ENCODE results near the gene BCL2L12. TPM values are rescaled to one million over a fixed set of nuclear protein-coding genes. Genes with fewer than 3 reads are reported as not detected.

Gene BCL2L12
- total and polyA plus RNA-seq, 2 donors (not counting 3 experiments of a cell fraction or from before 2014, with no cell fraction given): 49.8 to 58.5 TPM

DNA sequence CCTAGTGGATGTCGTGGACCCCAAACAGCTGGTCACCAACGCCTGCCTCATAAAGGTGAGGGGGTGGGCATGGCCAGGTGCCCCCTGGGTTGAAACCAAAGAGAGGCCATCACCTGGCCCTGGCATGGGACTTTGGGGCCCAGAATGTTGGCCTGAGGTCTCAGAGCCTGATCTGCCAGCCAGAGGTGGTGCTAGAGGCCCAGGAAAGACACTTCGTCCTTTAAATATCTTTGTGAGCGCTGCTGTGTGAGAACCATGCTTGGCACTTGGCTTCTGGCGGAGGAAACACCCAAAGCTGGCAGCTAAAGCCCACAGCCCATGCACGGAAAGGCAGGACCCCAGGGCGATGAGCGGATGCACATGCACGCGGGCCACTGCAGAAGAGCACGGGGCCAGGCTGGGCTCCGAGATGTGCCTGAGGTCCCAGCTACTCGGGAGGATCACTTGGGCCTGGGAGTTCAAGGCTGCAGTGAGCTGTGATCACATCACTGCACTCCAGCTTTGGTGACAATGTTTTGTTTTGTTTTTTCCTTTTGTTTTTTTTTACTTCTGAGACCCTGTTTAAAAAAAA is 19.3 kb downstream of the BCL2L12 start:
- H3K79me2 ChIP-seq (ENCODE audit: control insufficient read depth, insufficient read depth, low read length): peaks cover 19% of the 10 kb centered on the region
- H3K9me3 ChIP-seq (replicated peaks; ENCODE audit: control insufficient read depth, insufficient read depth, low read length): no peaks in the 10 kb centered on the region
- intact Hi-C loops (cut with micrococcal nuclease) (loop anchor here (5.0 kb wide), 1 partner anchor 122 kb away; no protein-coding TSS in a partner anchor), dilution Hi-C loops (cut with MboI; ENCODE audit: extremely low pct_ligation_motif_present, low sequenced_read_pairs) (no loop called here)
- DNase-seq (ENCODE audit: low read depth, low spot score): no peak
- H4K20me1 ChIP-seq (replicated peaks; ENCODE audit: control insufficient read depth, extremely low read depth, insufficient read depth, low read length): no peaks in the 10 kb centered on the region
- no peak overlapping the region for H2AFZ ChIP-seq (ENCODE audit: low read depth, low read length)
- peaks cover 8 to 34% of the 10 kb centered on the region in 2 experiments for H3K36me3 ChIP-seq (ENCODE audit: control insufficient read depth in 2 of 2, extremely low read depth in 1 of 2, insufficient read depth in 2 of 2, low read length in 2 of 2)
- H3K4me1 ChIP-seq (ENCODE audit: control insufficient read depth, extremely low read depth, insufficient read depth, low read length): peaks cover 36% of the 10 kb centered on the region
- no peaks in the 10 kb centered on the region for H3K9me1 ChIP-seq (replicated peaks; ENCODE audit: control insufficient read depth, extremely low read depth, insufficient read depth, low read length)
- H3K4me2 ChIP-seq (ENCODE audit: insufficient read depth, low read length): no peak overlapping the region
- TF ChIP-seq FOS (IDR thresholded peaks at IDR 0.05; ENCODE audit: borderline replicate concordance, insufficient read depth, low read length): no peak
- no peak for TF ChIP-seq JUN (IDR thresholded peaks at IDR 0.05; ENCODE audit: borderline replicate concordance, insufficient read depth, insufficient read length, low read depth)
- TF ChIP-seq, protein P1, sequence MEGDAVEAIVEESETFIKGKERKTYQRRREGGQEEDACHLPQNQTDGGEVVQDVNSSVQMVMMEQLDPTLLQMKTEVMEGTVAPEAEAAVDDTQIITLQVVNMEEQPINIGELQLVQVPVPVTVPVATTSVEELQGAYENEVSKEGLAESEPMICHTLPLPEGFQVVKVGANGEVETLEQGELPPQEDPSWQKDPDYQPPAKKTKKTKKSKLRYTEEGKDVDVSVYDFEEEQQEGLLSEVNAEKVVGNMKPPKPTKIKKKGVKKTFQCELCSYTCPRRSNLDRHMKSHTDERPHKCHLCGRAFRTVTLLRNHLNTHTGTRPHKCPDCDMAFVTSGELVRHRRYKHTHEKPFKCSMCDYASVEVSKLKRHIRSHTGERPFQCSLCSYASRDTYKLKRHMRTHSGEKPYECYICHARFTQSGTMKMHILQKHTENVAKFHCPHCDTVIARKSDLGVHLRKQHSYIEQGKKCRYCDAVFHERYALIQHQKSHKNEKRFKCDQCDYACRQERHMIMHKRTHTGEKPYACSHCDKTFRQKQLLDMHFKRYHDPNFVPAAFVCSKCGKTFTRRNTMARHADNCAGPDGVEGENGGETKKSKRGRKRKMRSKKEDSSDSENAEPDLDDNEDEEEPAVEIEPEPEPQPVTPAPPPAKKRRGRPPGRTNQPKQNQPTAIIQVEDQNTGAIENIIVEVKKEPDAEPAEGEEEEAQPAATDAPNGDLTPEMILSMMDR (IDR thresholded peaks at IDR 0.05; ENCODE audit: extremely low read depth in 1 of 2, insufficient read depth in 1 of 2, low read depth in 1 of 2, low read length in 2 of 2): no peak
- TF ChIP-seq MYC (IDR thresholded peaks at IDR 0.05; ENCODE audit: low read depth, low read length): no peak
- TF ChIP-seq GATA2 (IDR thresholded peaks at IDR 0.05; ENCODE audit: insufficient read depth, insufficient read length, low read depth, low read length): no peak
- TF ChIP-seq POLR2AphosphoS5 (IDR thresholded peaks at IDR 0.05; ENCODE audit: insufficient read depth, low read depth, low read length): no peak
- no peak for TF ChIP-seq MAX (IDR thresholded peaks at IDR 0.05; ENCODE audit: insufficient read depth, insufficient read length)
- no peak for TF ChIP-seq POLR2A (IDR thresholded peaks at IDR 0.05; ENCODE audit: low read depth, low read length)
- no peak overlapping the region for H3K27ac ChIP-seq (ENCODE audit: insufficient read depth, low read depth, low read length)
- H3K4me3 ChIP-seq (replicated peaks in 1 of 3; ENCODE audit: insufficient read depth in 1 of 3, low read depth in 1 of 3, low read length in 3 of 3): no peak overlapping the region
- CTCF ChIA-PET: interaction anchor here (1.0 kb wide), 1 partner anchor 13 kb away, joined by 3 read pairs; no protein-coding TSS in a partner anchor
- H3K27me3 ChIP-seq (ENCODE audit: control insufficient read depth in 2 of 2, insufficient read depth in 2 of 2, low read length in 2 of 2): no peaks in the 10 kb centered on the region
- no peak for FAIRE-seq
- H3K9ac ChIP-seq (replicated peaks; ENCODE audit: extremely low read depth, insufficient read depth, low read length): no peak overlapping the region
- POLR2A ChIA-PET: no interaction called here
- BruUV-seq (replicated peaks): no TSS peak

All from endothelial cell of umbilical vein (primary cell).